IPS-18a (cell line): ENCODE results near the gene RNF225.

Experiments used
- H3K27ac ChIP-seq: one replicate; pipeline ENCODE4 v1.5.1; 2013; ENCODE audit warnings: low read length
- H3K27me3 ChIP-seq: one replicate; pipeline ENCODE4 v1.6.1; 2013; ENCODE audit warnings: mild to moderate bottlenecking, low read length; ENCODE audit not compliant: control insufficient read depth, insufficient read depth
- H3K36me3 ChIP-seq: one replicate; pipeline ENCODE4 v1.6.1; 2013; ENCODE audit warnings: low read depth, low read length; ENCODE audit not compliant: control insufficient read depth
- H3K4me1 ChIP-seq: one replicate; pipeline ENCODE4 v1.6.1; 2013; ENCODE audit warnings: low read depth, low read length; ENCODE audit not compliant: control insufficient read depth
- H3K4me3 ChIP-seq: one replicate; pipeline ENCODE4 v1.5.1; 2013; ENCODE audit warnings: low read length
- H3K9ac ChIP-seq: one replicate; pipeline ENCODE4 v1.6.1; 2013; ENCODE audit warnings: mild to moderate bottlenecking, low read length, moderate library complexity
- H3K9me3 ChIP-seq: one replicate; pipeline ENCODE4 v1.6.1; 2013; ENCODE audit warnings: low read depth, low read length; ENCODE audit not compliant: control insufficient read depth

The RNF225 gene

DNA sequence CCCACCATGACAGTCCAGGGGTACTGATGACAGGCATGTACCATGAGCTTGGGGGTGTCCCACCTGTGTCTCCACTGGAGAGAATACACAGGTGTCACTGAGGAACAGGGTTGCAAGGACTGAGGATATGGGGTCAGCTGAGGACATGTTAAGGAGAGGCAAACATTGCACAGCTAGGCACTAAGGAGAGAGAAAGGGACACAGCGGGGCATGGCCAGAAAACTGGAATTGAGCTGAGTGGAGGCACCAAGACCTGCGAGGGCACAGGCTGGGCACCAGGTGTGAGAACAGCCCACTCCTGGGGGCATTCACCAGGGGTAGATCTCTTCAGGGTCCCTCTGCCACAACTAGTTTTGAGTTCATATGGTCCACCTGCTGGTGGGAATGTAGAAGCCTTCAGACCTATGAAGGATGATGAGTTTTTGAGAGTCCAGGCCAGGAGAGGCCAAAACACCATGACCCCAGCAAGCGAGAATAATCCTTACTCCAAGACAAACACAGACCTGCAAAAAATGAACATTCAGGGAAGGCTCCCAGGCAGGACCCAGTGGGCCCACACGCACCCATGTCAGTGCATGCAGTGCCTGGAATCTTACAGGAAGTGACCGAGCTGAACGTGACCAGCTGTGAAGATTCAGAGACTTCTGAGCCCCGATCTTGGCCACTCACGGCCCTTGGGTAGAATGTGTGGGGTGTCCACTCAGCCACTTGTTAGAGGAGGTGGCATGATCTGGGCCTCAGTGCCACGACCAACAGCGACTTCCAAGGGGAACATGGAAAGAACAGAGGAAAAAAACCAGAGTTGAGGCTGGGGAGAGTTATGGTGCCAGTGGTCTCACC, 11.6 kb downstream of the RNF225 start:
- peak overlapping the region; percentile 85 for H3K4me3 ChIP-seq
- peaks cover 6% of the 10 kb centered on the region for H3K27me3 ChIP-seq
- H3K9me3 ChIP-seq, result no peaks in the 10 kb centered on the region
- H3K4me1 ChIP-seq, result peaks cover 4% of the 10 kb centered on the region
- H3K36me3 ChIP-seq, result no peaks in the 10 kb centered on the region
- no peak overlapping the region for H3K27ac ChIP-seq
- H3K9ac ChIP-seq, result no peak overlapping the region

DNA sequence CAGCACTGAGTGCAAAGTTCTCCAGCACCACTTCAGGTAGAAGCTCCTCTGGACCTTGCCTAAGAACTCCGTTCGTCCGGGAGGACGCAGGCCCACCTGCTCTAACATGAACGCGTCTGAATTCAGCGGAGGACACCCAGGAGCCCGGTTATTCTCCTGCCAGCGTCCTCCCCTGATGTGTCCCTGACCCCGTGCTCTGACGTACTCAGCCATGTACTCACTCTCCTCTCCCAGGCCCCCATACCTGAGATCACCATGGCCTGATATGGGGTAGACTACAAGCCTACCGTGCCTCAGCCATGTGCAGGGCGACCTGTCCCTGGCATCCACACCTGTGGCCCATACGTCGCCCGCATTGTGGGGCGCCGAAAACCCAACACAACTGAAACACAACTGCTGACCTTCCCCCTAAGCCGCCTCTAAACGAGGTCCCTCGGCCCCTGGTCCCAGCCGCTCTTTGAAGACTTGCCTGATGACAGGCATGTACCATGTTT, 12.2 kb downstream of the RNF225 start:
- Histone ChIP-seq H3K27me3 (peaks cover 6% of the 10 kb centered on the region), H3K9me3 (no peaks in the 10 kb centered on the region), H3K4me1 (peaks cover 4% of the 10 kb centered on the region), H3K27ac (peak overlapping the region; percentile 49), H3K36me3 (no peaks in the 10 kb centered on the region), H3K9ac (peak overlapping the region; percentile 84), H3K4me3 (peak overlapping the region; percentile 85)

DNA sequence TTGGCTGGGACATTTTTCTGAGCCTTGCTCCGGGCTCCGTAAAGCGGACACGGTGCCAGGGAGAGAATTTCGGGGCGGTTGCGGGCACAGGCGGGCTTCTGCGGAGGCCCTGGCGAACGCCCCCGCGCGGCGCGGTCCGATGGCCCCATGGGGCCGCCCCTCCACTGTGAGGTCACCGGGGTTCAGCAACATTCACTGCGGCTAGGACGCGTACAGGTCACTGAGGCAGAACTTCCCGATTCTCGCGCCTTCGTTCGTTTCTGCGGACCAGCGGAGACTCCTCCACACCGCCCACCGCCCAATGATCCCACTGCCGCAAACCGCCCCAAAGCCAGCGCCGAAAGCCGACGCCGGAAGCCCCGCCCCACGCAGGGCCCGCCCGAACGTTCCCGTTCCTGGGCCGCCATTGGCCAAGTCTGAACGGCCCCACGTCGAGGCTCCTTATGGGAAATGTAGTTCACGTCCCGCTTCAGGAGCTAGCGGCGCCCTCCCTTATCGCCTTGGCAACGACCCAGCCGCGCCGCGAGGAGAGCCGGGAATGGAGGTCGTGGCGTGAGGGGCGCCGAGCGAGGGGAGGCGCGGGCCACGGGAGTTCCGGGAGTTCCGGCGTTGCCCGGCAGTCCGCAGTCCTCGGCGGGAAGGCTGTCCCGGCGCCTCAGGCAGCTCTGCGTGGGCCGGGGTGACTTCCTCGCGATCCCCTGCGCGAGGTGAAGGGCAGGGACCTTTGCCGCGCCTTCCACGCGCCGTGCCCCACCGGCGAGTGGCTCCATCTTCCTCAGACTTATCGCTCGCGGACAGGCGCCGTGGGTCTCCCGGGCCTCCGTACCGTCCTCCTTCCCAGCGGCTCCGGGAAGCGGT, 12.9 kb downstream of the RNF225 start, which contains the start of gene ZNF584:
Gene ZNF584 (plus strand): TSS at position 498 of the 858 bp plus-strand sequence. CDS start 499 bp downstream, outside the sequence.
- peaks cover 4% of the 10 kb centered on the region for H3K4me1 ChIP-seq
- peaks cover 6% of the 10 kb centered on the region for H3K27me3 ChIP-seq
- H3K9me3 ChIP-seq, result no peaks in the 10 kb centered on the region
- H3K4me3 ChIP-seq, result peak within 1 kb of the TSS; percentile 85
- peak within 1 kb of the TSS; percentile 49 for H3K27ac ChIP-seq
- H3K36me3 ChIP-seq, result no peaks in the 10 kb centered on the region
- peak within 1 kb of the TSS; percentile 84 for H3K9ac ChIP-seq

DNA sequence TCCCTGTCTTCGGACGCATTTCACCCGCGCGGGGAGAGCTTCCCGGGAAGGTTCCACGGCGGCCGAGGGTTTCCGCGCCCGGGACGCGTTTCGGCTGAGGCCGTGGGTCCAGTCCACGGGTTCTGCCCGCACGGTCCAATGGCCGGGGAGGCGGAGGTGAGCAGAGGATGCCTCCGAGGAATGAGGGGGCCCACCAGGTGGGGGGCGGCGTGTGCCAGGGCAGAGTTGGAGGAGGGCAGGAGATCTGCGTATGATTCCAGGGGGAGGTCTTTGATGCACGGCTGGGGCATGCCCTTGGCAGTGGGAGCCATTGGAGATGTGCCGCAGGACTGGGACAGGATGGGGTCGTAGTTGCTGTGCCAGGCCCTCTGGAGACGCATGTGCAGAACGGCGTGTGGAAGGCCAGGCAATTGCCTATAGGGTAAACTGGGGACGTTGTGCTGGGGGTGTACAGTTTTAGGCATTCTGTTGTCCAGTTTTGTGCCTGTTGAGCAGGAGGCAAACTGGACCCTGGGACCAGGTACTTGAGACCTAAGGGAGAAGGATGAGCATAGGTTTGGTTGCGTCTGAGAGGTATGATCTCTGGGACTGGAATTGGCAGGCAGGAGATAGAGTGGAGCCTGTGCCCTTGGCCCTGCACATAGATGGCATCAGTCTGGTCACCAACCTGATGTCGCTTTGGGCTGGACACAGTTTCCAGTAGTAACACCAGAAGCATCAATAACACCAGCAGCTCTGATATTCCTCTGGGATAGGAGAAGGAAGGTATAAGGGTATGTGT, 13.7 kb downstream of the RNF225 start:
- Histone ChIP-seq H3K4me1 (peaks cover 4% of the 10 kb centered on the region), H3K27ac (no peak overlapping the region)

GRCh38 chr19:58416604-58417003, 21.1 kb downstream of the RNF225 start:
- Histone ChIP-seq H3K27me3 (no peaks in the 10 kb centered on the region), H3K9me3 (no peaks in the 10 kb centered on the region), H3K4me1 (no peaks in the 10 kb centered on the region), H3K4me3 (no peak overlapping the region), H3K9ac (no peak overlapping the region), H3K36me3 (peaks cover 9% of the 10 kb centered on the region), H3K27ac (no peak overlapping the region)

More for the DNA sequence above, 13.7 kb downstream of the RNF225 start:
- H3K9me3 ChIP-seq, result no peaks in the 10 kb centered on the region
- no peaks in the 10 kb centered on the region for H3K36me3 ChIP-seq
- H3K9ac ChIP-seq, result peak overlapping the region; percentile 20
- H3K4me3 ChIP-seq, result peak overlapping the region; percentile 85
- H3K27me3 ChIP-seq, result peaks cover 6% of the 10 kb centered on the region

DNA sequence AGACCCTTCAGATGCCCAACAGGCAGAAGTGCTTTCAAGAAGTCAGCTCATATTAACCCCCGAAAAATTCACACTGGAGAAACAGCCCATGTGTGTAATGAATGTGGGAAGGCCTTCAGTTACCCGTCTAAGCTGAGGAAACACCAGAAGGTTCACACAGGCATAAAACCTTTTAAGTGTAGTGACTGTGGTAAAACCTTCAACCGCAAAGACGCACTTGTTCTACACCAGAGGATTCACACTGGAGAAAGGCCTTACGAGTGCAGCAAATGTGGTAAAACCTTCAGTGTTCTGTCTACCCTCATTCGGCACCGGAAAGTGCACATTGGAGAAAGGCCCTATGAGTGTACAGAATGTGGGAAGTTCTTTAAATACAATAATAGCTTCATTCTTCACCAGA, 21.6 kb downstream of the RNF225 start:
- Histone ChIP-seq H3K27me3 (no peaks in the 10 kb centered on the region), H3K36me3 (peaks cover 9% of the 10 kb centered on the region), H3K9me3 (no peaks in the 10 kb centered on the region), H3K4me3 (no peak overlapping the region), H3K27ac (no peak overlapping the region), H3K4me1 (no peaks in the 10 kb centered on the region), H3K9ac (no peak overlapping the region)

GRCh38 chr19:58428617-58429016, 33.2 kb downstream of the RNF225 start:
- Histone ChIP-seq H3K9ac (no peak overlapping the region), H3K4me3 (no peak overlapping the region), H3K27ac (no peak overlapping the region), H3K27me3 (no peaks in the 10 kb centered on the region), H3K36me3 (peaks cover 12% of the 10 kb centered on the region), H3K9me3 (peaks cover 60% of the 10 kb centered on the region), H3K4me1 (no peaks in the 10 kb centered on the region)

DNA sequence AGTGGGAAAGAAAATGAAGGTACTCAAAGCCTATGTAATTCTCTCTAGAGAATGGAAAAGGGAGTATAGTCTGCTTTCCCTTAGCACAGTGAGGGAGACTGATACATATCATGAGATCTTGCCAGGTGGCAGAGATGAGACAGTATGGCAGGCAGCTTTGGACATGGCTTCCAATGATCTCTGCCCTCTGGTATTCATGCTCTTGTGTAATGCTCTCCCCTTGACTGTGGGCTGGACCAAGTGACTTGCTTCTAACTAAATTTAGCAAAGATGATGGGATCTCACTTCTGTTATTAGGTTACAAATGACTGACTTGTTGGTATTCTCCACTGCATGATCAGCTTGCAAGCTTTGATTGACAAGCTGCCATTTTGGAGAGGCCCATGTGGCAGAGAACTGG, 34.3 kb downstream of the RNF225 start:
- Histone ChIP-seq H3K9me3 (peaks cover 71% of the 10 kb centered on the region), H3K27me3 (no peaks in the 10 kb centered on the region), H3K4me1 (no peaks in the 10 kb centered on the region)

DNA sequence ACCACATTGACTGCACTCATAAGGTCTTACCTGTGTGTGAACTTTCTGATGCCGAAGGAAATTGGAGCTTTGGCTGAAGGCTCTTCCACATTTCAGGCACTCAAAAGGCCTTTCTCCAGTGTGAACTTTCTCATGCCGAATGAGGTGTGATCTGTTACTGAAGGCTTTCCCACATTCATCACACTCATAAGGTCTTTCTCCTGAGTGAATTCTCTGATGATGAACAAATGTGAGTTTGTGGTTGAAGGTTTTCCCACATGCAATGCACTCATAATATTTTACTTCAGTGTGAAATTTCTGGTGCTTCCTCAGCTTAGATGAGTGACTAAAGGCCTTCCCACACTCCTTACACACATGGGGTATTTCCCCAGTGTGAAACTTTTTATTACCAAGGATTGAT, 38.8 kb downstream of the RNF225 start:
- H3K36me3 ChIP-seq, result peaks cover 38% of the 10 kb centered on the region
- no peak overlapping the region for H3K27ac ChIP-seq
- peaks cover under 1% of the 10 kb centered on the region for H3K4me1 ChIP-seq
- peak overlapping the region; percentile 2 for H3K4me3 ChIP-seq
- peaks cover 65% of the 10 kb centered on the region for H3K9me3 ChIP-seq
- H3K27me3 ChIP-seq, result no peaks in the 10 kb centered on the region
- no peak overlapping the region for H3K9ac ChIP-seq

More for the DNA sequence above, 34.3 kb downstream of the RNF225 start:
- Histone ChIP-seq H3K4me3 (no peak overlapping the region), H3K36me3 (peaks cover 23% of the 10 kb centered on the region), H3K9ac (no peak overlapping the region), H3K27ac (no peak overlapping the region)

- peak within 1 kb of the TSS; percentile 51 for H3K27ac ChIP-seq
- peak within 1 kb of the TSS; percentile 60 for H3K9ac ChIP-seq
- peaks cover 14% of the 10 kb centered on the region for H3K36me3 ChIP-seq
- peaks cover 14% of the 10 kb centered on the region for H3K9me3 ChIP-seq
- peaks cover 3% of the 10 kb centered on the region for H3K4me1 ChIP-seq
- H3K4me3 ChIP-seq, result peak within 1 kb of the TSS; percentile 87
- H3K27me3 ChIP-seq, result peaks cover 9% of the 10 kb centered on the region
Measured at GRCh38 chr19:58439576-58440554, 44.4 kb downstream of the RNF225 start, which contains the start of gene ZNF132. Gene ZNF132, minus strand, starts transcription at chr19:58440153. Its CDS starts 332 bp downstream, at chr19:58439821.
